Thyroid gland (tissue), 4 donors: ENCODE data around the gene S100A12. TPM values are rescaled to one million over a fixed set of nuclear protein-coding genes. Genes with fewer than 3 reads are reported as not detected.

ENCODE experiments used
- DNase-seq, 2 donors: peaks; one replicate each; pipeline ENCODE4 v3.0.0-alpha.2; 2019
- H3K27ac ChIP-seq, 3 donors: fragments of 200-600 bp; sonication (generic); 1 replicate in 2 of 3; 2 replicates in 1 of 3; pipeline ENCODE4 v1.5.1; 2016 to 2019; ENCODE audit warnings: mild to moderate bottlenecking in 1 of 3, moderate library complexity in 1 of 3
- H3K27me3 ChIP-seq: fragments of 200-600 bp; sonication (generic); one replicate; pipeline ENCODE4 v1.5.1; 2019
- H3K36me3 ChIP-seq, 2 donors: fragments of 200-600 bp; sonication (generic); one replicate each; pipeline ENCODE4 v1.5.1; 2016 to 2019
- H3K4me1 ChIP-seq, 2 donors: fragments of 200-600 bp; sonication (generic); one replicate each; pipeline ENCODE4 v1.5.1; 2017 to 2019
- H3K4me3 ChIP-seq, 3 donors: fragments of 200-600 bp; sonication (generic); replicated peaks in 1 of 3; 1 replicate in 2 of 3; 2 replicates in 1 of 3; pipeline ENCODE4 v1.5.1; 2016; ENCODE audit warnings: mild to moderate bottlenecking in 1 of 3
- H3K9me3 ChIP-seq: fragments of 200-600 bp; sonication (generic); one replicate; pipeline ENCODE4 v1.5.1; 2017
- CTCF ChIP-seq, 6 experiments: fragments of 200-600 bp in 3 of 6; fragments of 450-650 bp in 3 of 6; sonication (generic) in 3 of 6; IDR thresholded peaks; one replicate each; pipeline ENCODE4 v1.5.1; 2016 to 2019; ENCODE audit warnings: antibody characterized with exemption in 6 of 6, mild to moderate bottlenecking in 2 of 6, inconsistent platforms in 1 of 6, moderate library complexity in 1 of 6
- POLR2A ChIP-seq, 2 donors: fragments of 450-650 bp; IDR thresholded peaks; one replicate each; pipeline ENCODE4 v1.6.1; 2017; ENCODE audit warnings: antibody characterized with exemption in 2 of 2, mild to moderate bottlenecking in 2 of 2, moderate library complexity in 1 of 2
- WGBS, 2 donors: methylation state at CpG; one replicate each; pipeline ENCODE4 v1.1.5; 2017; 5-methylcytosine and 5-hydroxymethylcytosine counted together
- intact Hi-C: fragments of 100-400 bp; cut with DNase I; formaldehyde crosslinking; loops from one replicate; pipeline ENCODE4 v1.15.1; 2023
- total RNA-seq, 4 donors: library from RNA; depleted of rRNA; stranded (reverse); fragments of >200 nt; gene quantifications; one replicate each; pipeline ENCODE4 v1.2.3, GENCODE V29; 2016

Gene S100A12
- total RNA-seq, 4 donors from 2014 or later = not detected

GRCh38 chr1:153339802-153340201, 35.6 kb downstream of the S100A12 start:
- 65 to 74% methylated on average over 6 of the region's 6 CpGs for WGBS, 2 donors
- TF ChIP-seq CTCF (IDR thresholded peaks at IDR 0.05) (no peak), POLR2A (IDR thresholded peaks at IDR 0.05) (no peak)
- no peaks in the 10 kb centered on the region for H3K36me3 ChIP-seq

GRCh38 chr1:153337980-153338853, 37.2 kb downstream of the S100A12 start:
- intact Hi-C loops = no loop called here
- 68 to 77% methylated on average over 8 of the region's 8 CpGs for WGBS, 2 donors
- H3K27me3 ChIP-seq = no peaks in the 10 kb centered on the region
- H3K27ac ChIP-seq = no peak overlapping the region
- TF ChIP-seq POLR2A (IDR thresholded peaks at IDR 0.05) (no peak), CTCF (IDR thresholded peaks at IDR 0.05) (no peak)
- DNase-seq = no peak
- no peaks in the 10 kb centered on the region for H3K9me3 ChIP-seq
- H3K36me3 ChIP-seq = no peaks in the 10 kb centered on the region
- H3K4me3 ChIP-seq = no peak overlapping the region
- H3K4me1 ChIP-seq = no peaks in the 10 kb centered on the region

More at GRCh38 chr1:153339802-153340201, 35.6 kb downstream of the S100A12 start:
- DNase-seq = no peak
- H3K4me3 ChIP-seq = no peak overlapping the region
- H3K27me3 ChIP-seq = no peaks in the 10 kb centered on the region
- H3K4me1 ChIP-seq = no peaks in the 10 kb centered on the region
- H3K27ac ChIP-seq = no peak overlapping the region
- intact Hi-C loops = no loop called here
- H3K9me3 ChIP-seq = no peaks in the 10 kb centered on the region

GRCh38 chr1:153336650-153337049, 38.8 kb downstream of the S100A12 start:
- TF ChIP-seq CTCF (IDR thresholded peaks at IDR 0.05) = no peak
- TF ChIP-seq POLR2A (IDR thresholded peaks at IDR 0.05) = no peak
- DNase-seq = no peak
- no peak overlapping the region for H3K27ac ChIP-seq
- H3K36me3 ChIP-seq = no peaks in the 10 kb centered on the region
- H3K9me3 ChIP-seq = no peaks in the 10 kb centered on the region
- intact Hi-C loops = no loop called here
- H3K4me1 ChIP-seq = no peaks in the 10 kb centered on the region
- H3K27me3 ChIP-seq = no peaks in the 10 kb centered on the region
- no peak overlapping the region for H3K4me3 ChIP-seq

GRCh38 chr1:153333902-153334301, 41.5 kb downstream of the S100A12 start:
- no peaks in the 10 kb centered on the region for H3K4me1 ChIP-seq
- H3K9me3 ChIP-seq = no peaks in the 10 kb centered on the region
- 90 to 94% methylated on average over 1 of the region's 1 CpG for WGBS, 2 donors
- no peak for DNase-seq
- no peak for TF ChIP-seq POLR2A (IDR thresholded peaks at IDR 0.05)
- TF ChIP-seq CTCF (IDR thresholded peaks at IDR 0.05) = no peak
- no peak overlapping the region for H3K27ac ChIP-seq
- no peaks in the 10 kb centered on the region for H3K27me3 ChIP-seq
- no peak overlapping the region for H3K4me3 ChIP-seq
- intact Hi-C loops = no loop called here
- no peaks in the 10 kb centered on the region for H3K36me3 ChIP-seq

- TF ChIP-seq CTCF (IDR thresholded peaks at IDR 0.05) (no peak), POLR2A (IDR thresholded peaks at IDR 0.05) (no peak)
- H3K27me3 ChIP-seq = no peaks in the 10 kb centered on the region
These were observed 50.5 kb downstream of the S100A12 start for GRCh38 chr1:153324912-153325311.

More at GRCh38 chr1:153324912-153325311, 50.5 kb downstream of the S100A12 start:
- no peak overlapping the region for H3K27ac ChIP-seq
- no peak overlapping the region for H3K4me3 ChIP-seq
- intact Hi-C loops = no loop called here
- H3K36me3 ChIP-seq = no peaks in the 10 kb centered on the region
- DNase-seq = no peak
- H3K9me3 ChIP-seq = no peaks in the 10 kb centered on the region
- H3K4me1 ChIP-seq = no peaks in the 10 kb centered on the region
